WTC11 (cell line): Measurements from ENCODE around the gene CCNJ. TPM values are rescaled to one million over a fixed set of nuclear protein-coding genes. Genes with fewer than 3 reads are reported as not detected.

ENCODE experiments used
- ATAC-seq: fragments of 200-7000 bp; cut with Tn5 transposase; 2 replicates; pipeline ENCODE4 v1.10.0; 2021; ENCODE audit warnings: mild to moderate bottlenecking, moderate library complexity
- CTCF ChIA-PET: fragments of 300-600 bp; sonication (Branson Sonifier 250); formaldehyde crosslinking; loops from one replicate; lab custom pipeline; 2021; ENCODE audit warnings: antibody characterized with exemption; lab: Charles Lee
- POLR2A ChIA-PET: fragments of 350-600 bp; sonication (Branson Sonifier 250); formaldehyde crosslinking; loops from one replicate; lab custom pipeline; 2021; ENCODE audit warnings: antibody characterized with exemption; lab: Charles Lee
- DNase-seq: peaks from one replicate; pipeline ENCODE4 v3.0.0; 2021; ENCODE audit warnings: low spot score
- H3K27ac Mint-ChIP-seq: 2 replicates; pipeline ENCODE4 v1.8.0; 2021; ENCODE audit warnings: mixed read lengths
- H3K27me3 Mint-ChIP-seq: 2 replicates; pipeline ENCODE4 v1.8.0; 2021; ENCODE audit warnings: low read depth, mild to moderate bottlenecking, moderate library complexity, mixed read lengths
- H3K36me3 Mint-ChIP-seq: 2 replicates; pipeline ENCODE4 v1.8.0; 2021; ENCODE audit warnings: mixed read lengths
- H3K4me1 Mint-ChIP-seq: 2 replicates; pipeline ENCODE4 v1.8.0; 2022; ENCODE audit warnings: mixed read lengths
- H3K4me3 Mint-ChIP-seq: 2 replicates; pipeline ENCODE4 v1.8.0; 2021; ENCODE audit warnings: mild to moderate bottlenecking, moderate library complexity, mixed read lengths
- H3K9me3 Mint-ChIP-seq: 2 replicates; pipeline ENCODE4 v1.8.0; 2021; ENCODE audit warnings: mixed read lengths
- CREM ChIP-seq: sonication (generic); formaldehyde crosslinking; IDR thresholded peaks from 2 replicates; pipeline ENCODE4 v1.8.1; 2022; ENCODE audit warnings: mild to moderate bottlenecking, missing genetic modification reagents, moderate library complexity
- ELF4 ChIP-seq: sonication (generic); formaldehyde crosslinking; IDR thresholded peaks from 2 replicates; pipeline ENCODE4 v1.8.1; 2022; ENCODE audit warnings: low read depth, mild to moderate bottlenecking, moderate library complexity, missing genetic modification reagents
- JUN ChIP-seq: sonication (generic); formaldehyde crosslinking; IDR thresholded peaks from 2 replicates; pipeline ENCODE4 v1.8.0; 2023; ENCODE audit warnings: mild to moderate bottlenecking, missing genetic modification reagents
- KAT7 ChIP-seq: sonication (generic); formaldehyde crosslinking; IDR thresholded peaks from 2 replicates; pipeline ENCODE4 v1.8.1; 2023; ENCODE audit warnings: missing genetic modification reagents, mild to moderate bottlenecking, borderline replicate concordance
- MYBL2 ChIP-seq: sonication (generic); formaldehyde crosslinking; IDR thresholded peaks from 2 replicates; pipeline ENCODE4 v1.8.1; 2023; ENCODE audit warnings: mild to moderate bottlenecking, moderate library complexity, missing genetic modification reagents
- NR1H2 ChIP-seq: sonication (generic); formaldehyde crosslinking; IDR thresholded peaks from 2 replicates; pipeline ENCODE4 v1.9.0; 2021; ENCODE audit warnings: mild to moderate bottlenecking, moderate library complexity, missing genetic modification reagents
- NR2C2 ChIP-seq: sonication (generic); formaldehyde crosslinking; IDR thresholded peaks from 2 replicates; pipeline ENCODE4 v1.8.0; 2022; ENCODE audit warnings: mild to moderate bottlenecking, missing genetic modification reagents
- RELA ChIP-seq: sonication (generic); formaldehyde crosslinking; IDR thresholded peaks from 2 replicates; pipeline ENCODE4 v1.8.1; 2022; ENCODE audit warnings: missing genetic modification reagents, mild to moderate bottlenecking, borderline replicate concordance
- TEAD4 ChIP-seq: sonication (generic); formaldehyde crosslinking; IDR thresholded peaks from 2 replicates; pipeline ENCODE4 v1.8.0; 2022; ENCODE audit warnings: mild to moderate bottlenecking, missing genetic modification reagents
- TP53 ChIP-seq: sonication (generic); formaldehyde crosslinking; IDR thresholded peaks from 2 replicates; pipeline ENCODE4 v1.8.1; 2023; ENCODE audit warnings: mild to moderate bottlenecking, missing genetic modification reagents
- USF1 ChIP-seq: sonication (generic); formaldehyde crosslinking; IDR thresholded peaks from 2 replicates; pipeline ENCODE4 v1.8.0; 2022; ENCODE audit warnings: mild to moderate bottlenecking, missing genetic modification reagents
- ZBTB21 ChIP-seq: sonication (generic); formaldehyde crosslinking; IDR thresholded peaks from 2 replicates; pipeline ENCODE4 v1.8.1; 2023; ENCODE audit warnings: mild to moderate bottlenecking, missing genetic modification reagents, borderline replicate concordance
- ZNF423 ChIP-seq: fragments of 250-450 bp; sonication (Bioruptor Pico); IDR thresholded peaks from 2 replicates; pipeline ENCODE4 v2.1.2; 2022; ENCODE audit warnings: mild to moderate bottlenecking, moderate library complexity
- ZNF512 ChIP-seq: sonication (generic); formaldehyde crosslinking; IDR thresholded peaks from 2 replicates; pipeline ENCODE4 v1.8.1; 2022; ENCODE audit warnings: missing genetic modification reagents, borderline replicate concordance
- total RNA-seq: library from RNA; stranded (reverse); gene quantifications from 3 replicates; pipeline ENCODE4 v1.2.3, GENCODE V29; 2021
- TF ChIP-seq, protein P1 (sequence below): fragments of 250-450 bp; sonication (Bioruptor Pico); IDR thresholded peaks from 2 replicates; pipeline ENCODE4 v1.9.0; 2021; ENCODE audit warnings: moderate library complexity, mild to moderate bottlenecking, inconsistent platforms, borderline replicate concordance
- TF ChIP-seq, protein P2 (sequence below): sonication (generic); formaldehyde crosslinking; IDR thresholded peaks from 2 replicates; pipeline ENCODE4 v1.8.1; 2023; ENCODE audit warnings: mild to moderate bottlenecking, moderate library complexity, missing genetic modification reagents
- TF ChIP-seq, protein P3 (sequence below): sonication (generic); formaldehyde crosslinking; IDR thresholded peaks from 2 replicates; pipeline ENCODE4 v1.8.0; 2023; ENCODE audit warnings: mild to moderate bottlenecking, missing genetic modification reagents
- TF ChIP-seq, protein P4 (sequence below): sonication (generic); formaldehyde crosslinking; IDR thresholded peaks from 2 replicates; pipeline ENCODE4 v1.8.0; 2022; ENCODE audit warnings: mild to moderate bottlenecking, missing genetic modification reagents
- TF ChIP-seq, protein P5 (sequence below): sonication (generic); formaldehyde crosslinking; IDR thresholded peaks from 2 replicates; pipeline ENCODE4 v1.8.0; 2023; ENCODE audit warnings: missing genetic modification reagents, mild to moderate bottlenecking, borderline replicate concordance

Gene CCNJ
- total RNA-seq, 1 experiment from 2014 or later: 25.7 TPM

DNA sequence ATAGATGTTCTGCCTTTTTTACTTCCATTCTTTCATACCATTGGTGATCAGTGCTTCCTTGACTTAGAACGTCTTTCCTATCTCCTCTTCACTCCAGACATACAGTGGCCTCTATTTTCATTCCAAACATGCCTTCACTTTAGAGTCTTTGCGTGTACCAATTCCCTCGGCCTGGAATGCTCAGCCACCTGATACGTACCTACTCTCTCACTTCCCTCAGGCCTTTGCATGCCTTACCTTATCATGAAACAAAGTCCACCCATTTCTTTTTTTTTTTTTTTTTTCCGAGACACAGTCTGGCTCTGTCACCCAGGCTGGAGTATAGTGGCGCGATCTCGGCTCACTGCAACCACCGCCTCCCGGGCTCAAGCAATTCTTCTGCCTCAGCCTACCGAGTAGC, 2.2 kb upstream of the CCNJ start (continued):
- no peak for TF ChIP-seq ZNF512 (CRISPR knock-in tag)

DNA sequence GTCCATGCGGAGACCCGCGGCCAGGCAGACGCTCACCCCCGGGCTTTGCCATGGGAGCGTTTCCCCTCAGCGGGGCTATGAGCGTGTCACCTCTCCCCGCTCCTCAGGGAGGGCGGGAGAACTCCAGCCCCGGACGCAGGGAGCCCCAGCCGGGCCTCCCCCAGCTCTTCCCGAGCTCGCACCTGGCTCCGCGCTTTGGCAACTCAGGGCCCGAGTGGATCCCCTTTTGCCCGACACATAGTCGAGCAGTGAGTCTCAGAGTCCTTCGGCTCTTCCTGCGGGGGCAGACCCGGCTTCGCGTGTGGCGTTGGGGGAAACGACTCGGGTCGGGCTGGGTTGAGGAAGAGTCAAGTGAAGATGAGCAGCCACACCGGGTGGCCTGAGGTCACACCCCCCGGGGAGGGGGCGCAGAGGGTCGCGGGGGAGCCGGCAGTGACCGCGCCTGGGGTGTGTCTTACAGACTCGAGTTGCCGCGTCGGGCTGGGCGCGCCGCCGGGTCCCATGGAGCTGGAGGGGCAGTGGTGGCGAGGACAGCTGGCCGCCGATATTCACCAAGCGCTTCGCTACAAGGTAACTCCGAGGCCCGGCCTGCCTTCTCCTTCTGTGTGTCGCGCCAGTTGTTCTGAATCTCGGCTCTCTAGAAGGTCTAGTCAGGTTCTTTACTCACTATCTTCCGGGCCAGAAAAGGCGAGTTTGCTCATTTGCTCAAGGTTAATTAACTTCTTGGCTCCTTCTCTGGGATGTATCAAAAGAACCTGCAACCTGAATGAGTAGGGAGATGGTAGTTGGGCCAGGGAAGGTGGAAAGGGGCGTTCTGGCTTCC, 721 bp downstream of the CCNJ start:
- Mint-ChIP-seq H3K27me3 (peaks cover 19% of the 10 kb centered on the region), H3K9me3 (peaks cover 5% of the 10 kb centered on the region)
- CTCF ChIA-PET: no interaction called here

GRCh38 chr10:96044736-96045135, 1.4 kb downstream of the CCNJ start:
- no peak for ATAC-seq
- POLR2A ChIA-PET: interaction anchor here (0.7 to 1.8 kb wide), 2 partner anchors 85 to 676 kb away, joined by 3 to 9 read pairs; partner anchors contain the start of gene ZNF518A
- Mint-ChIP-seq H3K9me3 (peaks cover 5% of the 10 kb centered on the region), H3K4me3 (peak overlapping the region; percentile 89), H3K4me1 (peaks cover 28% of the 10 kb centered on the region), H3K36me3 (peaks cover 30% of the 10 kb centered on the region), H3K27me3 (peaks cover 19% of the 10 kb centered on the region), H3K27ac (no peak overlapping the region)
- CTCF ChIA-PET: no interaction called here
- DNase-seq: no peak
- TF ChIP-seq CREM (CRISPR knock-in tag) (no peak), NR1H2 (CRISPR knock-in tag) (no peak), ZBTB21 (CRISPR knock-in tag) (no peak), USF1 (CRISPR knock-in tag) (no peak), TP53 (CRISPR knock-in tag) (no peak), ZNF423 (no peak), NR2C2 (CRISPR knock-in tag) (no peak)
- TF ChIP-seq, protein P1, sequence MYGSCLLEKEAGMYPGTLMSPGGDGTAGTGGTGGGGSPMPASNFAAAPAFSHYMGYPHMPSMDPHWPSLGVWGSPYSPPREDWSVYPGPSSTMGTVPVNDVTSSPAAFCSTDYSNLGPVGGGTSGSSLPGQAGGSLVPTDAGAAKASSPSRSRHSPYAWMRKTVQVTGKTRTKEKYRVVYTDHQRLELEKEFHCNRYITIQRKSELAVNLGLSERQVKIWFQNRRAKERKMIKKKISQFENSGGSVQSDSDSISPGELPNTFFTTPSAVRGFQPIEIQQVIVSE (CRISPR knock-in tag): no peak
- TF ChIP-seq, protein P2, sequence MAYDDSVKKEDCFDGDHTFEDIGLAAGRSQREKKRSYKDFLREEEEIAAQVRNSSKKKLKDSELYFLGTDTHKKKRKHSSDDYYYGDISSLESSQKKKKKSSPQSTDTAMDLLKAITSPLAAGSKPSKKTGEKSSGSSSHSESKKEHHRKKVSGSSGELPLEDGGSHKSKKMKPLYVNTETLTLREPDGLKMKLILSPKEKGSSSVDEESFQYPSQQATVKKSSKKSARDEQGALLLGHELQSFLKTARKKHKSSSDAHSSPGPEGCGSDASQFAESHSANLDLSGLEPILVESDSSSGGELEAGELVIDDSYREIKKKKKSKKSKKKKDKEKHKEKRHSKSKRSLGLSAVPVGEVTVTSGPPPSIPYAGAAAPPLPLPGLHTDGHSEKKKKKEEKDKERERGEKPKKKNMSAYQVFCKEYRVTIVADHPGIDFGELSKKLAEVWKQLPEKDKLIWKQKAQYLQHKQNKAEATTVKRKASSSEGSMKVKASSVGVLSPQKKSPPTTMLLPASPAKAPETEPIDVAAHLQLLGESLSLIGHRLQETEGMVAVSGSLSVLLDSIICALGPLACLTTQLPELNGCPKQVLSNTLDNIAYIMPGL (CRISPR knock-in tag): no peak
- TF ChIP-seq, protein P3, sequence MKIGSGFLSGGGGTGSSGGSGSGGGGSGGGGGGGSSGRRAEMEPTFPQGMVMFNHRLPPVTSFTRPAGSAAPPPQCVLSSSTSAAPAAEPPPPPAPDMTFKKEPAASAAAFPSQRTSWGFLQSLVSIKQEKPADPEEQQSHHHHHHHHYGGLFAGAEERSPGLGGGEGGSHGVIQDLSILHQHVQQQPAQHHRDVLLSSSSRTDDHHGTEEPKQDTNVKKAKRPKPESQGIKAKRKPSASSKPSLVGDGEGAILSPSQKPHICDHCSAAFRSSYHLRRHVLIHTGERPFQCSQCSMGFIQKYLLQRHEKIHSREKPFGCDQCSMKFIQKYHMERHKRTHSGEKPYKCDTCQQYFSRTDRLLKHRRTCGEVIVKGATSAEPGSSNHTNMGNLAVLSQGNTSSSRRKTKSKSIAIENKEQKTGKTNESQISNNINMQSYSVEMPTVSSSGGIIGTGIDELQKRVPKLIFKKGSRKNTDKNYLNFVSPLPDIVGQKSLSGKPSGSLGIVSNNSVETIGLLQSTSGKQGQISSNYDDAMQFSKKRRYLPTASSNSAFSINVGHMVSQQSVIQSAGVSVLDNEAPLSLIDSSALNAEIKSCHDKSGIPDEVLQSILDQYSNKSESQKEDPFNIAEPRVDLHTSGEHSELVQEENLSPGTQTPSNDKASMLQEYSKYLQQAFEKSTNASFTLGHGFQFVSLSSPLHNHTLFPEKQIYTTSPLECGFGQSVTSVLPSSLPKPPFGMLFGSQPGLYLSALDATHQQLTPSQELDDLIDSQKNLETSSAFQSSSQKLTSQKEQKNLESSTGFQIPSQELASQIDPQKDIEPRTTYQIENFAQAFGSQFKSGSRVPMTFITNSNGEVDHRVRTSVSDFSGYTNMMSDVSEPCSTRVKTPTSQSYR (CRISPR knock-in tag): no peak
- TF ChIP-seq, protein P4, sequence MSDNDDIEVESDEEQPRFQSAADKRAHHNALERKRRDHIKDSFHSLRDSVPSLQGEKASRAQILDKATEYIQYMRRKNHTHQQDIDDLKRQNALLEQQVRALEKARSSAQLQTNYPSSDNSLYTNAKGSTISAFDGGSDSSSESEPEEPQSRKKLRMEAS (CRISPR knock-in tag): no peak

More for the DNA sequence above, 721 bp downstream of the CCNJ start:
- ATAC-seq (peak; percentile 29), DNase-seq (peak; percentile 44)
- H3K36me3 Mint-ChIP-seq: peaks cover 30% of the 10 kb centered on the region
- H3K4me1 Mint-ChIP-seq: peaks cover 28% of the 10 kb centered on the region
- POLR2A ChIA-PET: interaction anchor here (0.7 to 1.8 kb wide), 2 partner anchors 86 to 677 kb away, joined by 3 to 9 read pairs; partner anchors contain the start of gene ZNF518A
- peak overlapping the region; percentile 38; the same call in 1 of the 2 replicates for H3K27ac Mint-ChIP-seq
- TF ChIP-seq ZNF423: peak; percentile 87
- TF ChIP-seq ELF4 (CRISPR knock-in tag): peak; percentile 19; the same call in 1 of the 2 replicates
- TF ChIP-seq KAT7 (CRISPR knock-in tag): 0 out of 2 replicates have a peak, but pooled peaks have one; percentile 22
- TF ChIP-seq TEAD4 (CRISPR knock-in tag): no peak
- TF ChIP-seq, protein P5, sequence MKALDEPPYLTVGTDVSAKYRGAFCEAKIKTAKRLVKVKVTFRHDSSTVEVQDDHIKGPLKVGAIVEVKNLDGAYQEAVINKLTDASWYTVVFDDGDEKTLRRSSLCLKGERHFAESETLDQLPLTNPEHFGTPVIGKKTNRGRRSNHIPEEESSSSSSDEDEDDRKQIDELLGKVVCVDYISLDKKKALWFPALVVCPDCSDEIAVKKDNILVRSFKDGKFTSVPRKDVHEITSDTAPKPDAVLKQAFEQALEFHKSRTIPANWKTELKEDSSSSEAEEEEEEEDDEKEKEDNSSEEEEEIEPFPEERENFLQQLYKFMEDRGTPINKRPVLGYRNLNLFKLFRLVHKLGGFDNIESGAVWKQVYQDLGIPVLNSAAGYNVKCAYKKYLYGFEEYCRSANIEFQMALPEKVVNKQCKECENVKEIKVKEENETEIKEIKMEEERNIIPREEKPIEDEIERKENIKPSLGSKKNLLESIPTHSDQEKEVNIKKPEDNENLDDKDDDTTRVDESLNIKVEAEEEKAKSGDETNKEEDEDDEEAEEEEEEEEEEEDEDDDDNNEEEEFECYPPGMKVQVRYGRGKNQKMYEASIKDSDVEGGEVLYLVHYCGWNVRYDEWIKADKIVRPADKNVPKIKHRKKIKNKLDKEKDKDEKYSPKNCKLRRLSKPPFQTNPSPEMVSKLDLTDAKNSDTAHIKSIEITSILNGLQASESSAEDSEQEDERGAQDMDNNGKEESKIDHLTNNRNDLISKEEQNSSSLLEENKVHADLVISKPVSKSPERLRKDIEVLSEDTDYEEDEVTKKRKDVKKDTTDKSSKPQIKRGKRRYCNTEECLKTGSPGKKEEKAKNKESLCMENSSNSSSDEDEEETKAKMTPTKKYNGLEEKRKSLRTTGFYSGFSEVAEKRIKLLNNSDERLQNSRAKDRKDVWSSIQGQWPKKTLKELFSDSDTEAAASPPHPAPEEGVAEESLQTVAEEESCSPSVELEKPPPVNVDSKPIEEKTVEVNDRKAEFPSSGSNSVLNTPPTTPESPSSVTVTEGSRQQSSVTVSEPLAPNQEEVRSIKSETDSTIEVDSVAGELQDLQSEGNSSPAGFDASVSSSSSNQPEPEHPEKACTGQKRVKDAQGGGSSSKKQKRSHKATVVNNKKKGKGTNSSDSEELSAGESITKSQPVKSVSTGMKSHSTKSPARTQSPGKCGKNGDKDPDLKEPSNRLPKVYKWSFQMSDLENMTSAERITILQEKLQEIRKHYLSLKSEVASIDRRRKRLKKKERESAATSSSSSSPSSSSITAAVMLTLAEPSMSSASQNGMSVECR: peak; percentile 83; the same call in 1 of the 2 replicates
- 0 out of 2 replicates have a peak, but pooled peaks have one; percentile 53 for TF ChIP-seq JUN (CRISPR knock-in tag)
- TF ChIP-seq RELA (CRISPR knock-in tag): no peak
- peak; percentile 1; the same call in 1 of the 2 replicates for TF ChIP-seq MYBL2 (CRISPR knock-in tag)
- H3K4me3 Mint-ChIP-seq: peak overlapping the region; percentile 89
